ENCODE results near the gene CEBPG.

The CEBPG gene

DNA sequence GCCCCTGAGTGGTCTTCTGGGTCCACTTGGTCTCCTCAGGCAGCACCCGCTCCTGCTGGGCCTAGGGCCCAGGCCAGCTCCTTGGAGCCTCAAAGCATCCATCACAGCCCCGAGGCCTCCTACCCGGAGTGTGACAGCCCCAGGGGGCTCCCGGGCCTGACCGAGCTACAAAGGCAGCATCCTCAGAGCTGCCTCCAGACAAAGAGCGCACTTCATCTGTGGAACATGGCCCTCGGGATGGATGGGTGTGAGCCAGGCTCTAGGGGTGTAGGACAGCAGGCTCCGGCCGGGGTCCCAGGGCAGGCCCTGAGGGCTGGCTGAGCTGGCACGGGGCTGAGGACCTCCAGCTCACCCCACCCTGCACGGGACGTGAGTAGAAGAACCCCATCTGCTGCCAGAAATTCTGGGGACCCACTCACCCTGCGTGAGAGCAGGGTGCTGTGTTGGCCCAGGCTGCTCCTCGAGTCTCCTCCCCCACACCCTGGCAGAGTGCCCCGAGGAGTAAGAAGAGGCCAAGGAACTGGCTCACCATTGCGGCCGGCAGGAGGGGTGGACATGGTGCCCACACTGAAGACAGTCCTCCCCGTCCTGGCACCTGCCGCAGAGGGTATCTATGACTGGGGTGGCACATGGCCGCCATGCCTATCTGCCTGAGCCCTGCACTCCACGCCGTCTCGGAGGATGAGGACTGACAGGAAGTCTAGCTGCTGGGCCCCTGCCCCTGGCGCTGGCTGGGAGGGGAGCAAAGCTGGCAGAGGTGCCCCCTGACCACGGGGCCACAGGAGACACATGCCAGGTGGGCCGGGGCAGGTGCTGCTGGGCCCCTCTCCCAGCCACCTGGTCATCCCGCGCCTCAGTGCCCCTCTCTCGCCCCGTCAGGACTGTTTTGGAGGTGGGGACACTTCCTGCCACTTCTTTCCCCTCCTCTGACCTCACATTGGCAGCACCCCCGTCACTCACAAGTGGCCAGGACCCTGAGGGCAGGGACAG is 22.3 kb downstream of the CEBPG start:
- no peak for DNase-seq (ENCODE audit: low spot score)

DNA sequence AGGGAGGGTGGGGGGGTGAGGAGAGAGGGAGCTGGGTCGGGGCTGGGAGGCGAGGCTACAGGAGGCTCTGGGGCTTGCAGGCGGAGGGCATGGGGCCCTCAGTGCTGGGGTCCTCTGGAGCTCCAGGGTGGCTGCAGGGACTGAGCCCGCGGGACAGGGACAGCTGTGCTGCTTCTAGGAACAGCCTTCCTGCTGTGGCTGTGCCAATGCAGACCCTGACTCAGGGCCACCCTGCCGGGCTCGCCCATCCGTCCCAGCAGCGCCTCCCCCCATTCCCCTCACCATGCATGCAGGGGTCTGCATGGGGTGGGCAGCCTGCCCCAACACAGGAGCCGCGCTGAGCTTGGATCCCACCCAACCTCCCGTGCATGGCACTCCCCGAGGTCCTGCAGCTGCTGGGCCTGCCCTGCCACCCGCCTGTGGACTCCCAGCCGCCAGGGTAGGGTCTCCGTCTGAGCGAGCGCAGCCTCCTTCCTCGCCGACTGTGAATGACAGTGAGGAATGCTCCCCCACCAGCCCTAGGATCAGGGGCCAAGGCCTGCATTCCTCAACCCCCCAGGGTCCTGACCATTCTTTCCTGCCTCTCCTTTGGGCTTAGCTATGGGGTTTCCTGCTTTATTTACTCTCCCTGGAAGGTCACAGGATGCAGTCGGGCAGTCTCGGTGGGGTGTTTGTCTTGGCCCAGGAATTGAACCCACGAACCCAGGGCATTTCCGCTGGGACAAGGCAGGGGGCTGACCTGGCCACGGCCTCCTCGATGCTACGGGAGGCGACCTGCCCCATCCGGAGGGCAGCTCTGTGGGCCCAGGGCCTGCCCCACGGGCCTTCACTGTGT is 23.4 kb downstream of the CEBPG start:
- no peak for DNase-seq (ENCODE audit: low spot score)

- DNase-seq (ENCODE audit: low spot score), result no peak
Measured at GRCh38 chr19:33397536-33398360, 24.2 kb downstream of the CEBPG start.

GRCh38 chr19:33398361-33399060 is 25.0 kb downstream of the CEBPG start:
- no peak for DNase-seq (ENCODE audit: low spot score)

GRCh38 chr19:33399081-33399744 is 25.7 kb downstream of the CEBPG start:
- DNase-seq (ENCODE audit: low spot score), result no peak

GRCh38 chr19:33399745-33400681 is 26.5 kb downstream of the CEBPG start:
- no peak for DNase-seq (ENCODE audit: low spot score)

DNA sequence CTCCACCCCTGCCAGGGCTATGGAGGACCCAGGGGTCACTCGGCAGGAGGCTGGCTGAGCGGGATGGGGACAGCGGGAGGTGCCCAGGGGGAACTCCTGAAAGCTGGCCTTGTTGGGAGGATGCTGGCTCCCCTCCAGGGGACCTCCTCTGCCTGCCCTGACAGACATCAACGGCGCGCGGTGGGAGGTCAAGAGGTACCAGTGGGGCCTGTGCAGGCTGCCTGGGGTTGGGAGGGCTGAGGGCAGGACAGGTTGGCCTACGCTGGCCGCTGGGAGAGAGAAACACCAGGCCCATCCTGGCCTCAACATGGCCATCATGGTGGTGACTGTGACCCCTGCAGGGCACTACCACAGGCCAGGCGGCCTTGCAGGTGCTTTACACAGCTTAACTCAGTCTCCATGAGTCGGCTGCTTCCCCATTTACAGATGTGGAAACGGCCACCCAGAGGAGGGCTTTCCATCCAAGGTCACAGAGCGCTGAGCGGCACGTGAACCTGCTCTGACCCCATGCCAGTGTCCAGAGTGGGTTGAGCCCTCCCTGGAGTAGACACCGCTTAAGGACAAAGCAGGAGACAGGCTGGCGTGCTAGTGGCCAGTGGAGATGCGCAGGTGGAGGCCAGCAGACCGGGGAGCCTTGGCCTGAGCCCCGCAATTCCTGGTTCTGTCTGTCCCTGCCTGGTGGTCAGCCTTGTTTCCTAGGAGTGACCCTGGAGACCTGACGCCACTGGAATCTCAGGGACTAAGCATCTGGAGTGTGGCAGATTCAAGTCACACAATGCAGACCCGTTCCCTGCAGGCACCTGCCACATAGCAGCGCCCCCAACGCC is 27.6 kb downstream of the CEBPG start:
- DNase-seq (ENCODE audit: low spot score), result no peak

DNA sequence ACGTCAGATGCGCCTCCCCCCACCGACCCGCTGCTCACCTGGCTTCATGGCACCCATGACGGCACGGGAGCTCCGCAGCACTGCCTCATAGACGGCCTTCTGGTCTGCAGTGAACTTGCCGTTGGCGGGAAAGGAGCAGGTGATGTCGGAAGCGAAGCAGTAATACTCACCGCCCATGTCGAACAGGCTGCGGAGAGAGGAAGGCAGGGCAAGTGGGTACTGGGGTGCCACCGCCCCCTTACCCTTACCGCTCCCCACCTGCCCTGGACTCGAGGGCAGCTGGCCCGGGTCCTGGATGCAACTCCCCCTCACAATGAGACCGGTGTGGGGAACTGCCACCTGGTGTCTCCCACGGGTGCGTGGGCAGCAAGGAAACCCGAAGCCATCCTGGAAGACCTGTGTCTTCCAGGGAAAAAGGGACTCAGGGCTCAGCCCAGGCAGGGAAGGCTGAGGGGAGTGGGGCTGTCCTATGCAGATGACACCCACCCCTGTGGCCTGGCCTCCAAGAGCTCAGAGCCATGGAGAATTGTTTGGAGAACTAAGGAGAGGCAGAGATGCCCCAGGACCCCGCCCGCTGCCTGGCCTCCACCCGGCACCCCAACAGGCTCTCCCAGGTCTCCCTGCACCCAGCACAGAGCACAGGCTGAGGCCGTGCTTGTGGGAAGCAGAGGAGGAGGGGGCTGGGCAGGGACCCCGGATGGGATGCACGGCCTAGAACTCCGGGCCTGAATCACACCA is 28.3 kb downstream of the CEBPG start:
- DNase-seq (ENCODE audit: low spot score), result no peak

GRCh38 chr19:33402421-33403220 is 29.1 kb downstream of the CEBPG start:
- no peak for DNase-seq (ENCODE audit: low spot score)

DNA sequence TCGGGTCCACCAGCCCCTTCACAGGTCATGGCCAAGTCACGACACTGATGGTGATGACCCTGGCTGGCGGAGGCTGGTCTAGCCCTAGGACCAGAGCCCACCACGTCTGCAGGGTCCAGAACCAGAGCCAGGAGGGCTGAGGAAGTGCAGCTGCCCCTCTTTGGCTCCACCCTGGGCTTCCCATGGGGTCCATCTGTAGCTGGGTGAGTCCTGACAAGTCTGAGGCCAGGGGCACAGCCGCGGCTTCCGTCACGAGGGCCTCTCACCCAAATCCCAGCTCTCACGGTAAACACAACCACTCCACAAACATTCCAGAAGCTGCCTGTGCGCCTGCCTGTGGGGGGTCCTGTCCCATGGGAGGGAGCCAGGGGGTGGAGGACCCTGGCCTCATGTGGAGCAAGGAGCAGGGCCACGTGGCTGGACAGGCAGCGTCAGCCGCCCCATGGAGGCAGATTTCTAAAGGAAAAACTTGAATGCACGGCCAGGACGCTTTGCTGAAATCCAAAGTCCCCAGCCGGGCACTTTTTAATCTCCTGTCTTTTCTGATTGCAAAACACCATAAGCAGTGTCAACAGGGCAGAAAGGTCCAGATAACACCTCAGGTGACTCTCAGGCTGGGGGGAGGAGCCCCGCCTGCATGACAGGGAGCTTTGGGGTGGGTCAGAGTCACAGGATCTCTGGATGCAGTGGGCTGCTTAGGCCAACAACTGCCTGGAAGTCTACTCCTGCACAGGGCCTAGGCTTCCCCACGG is 29.9 kb downstream of the CEBPG start:
- DNase-seq (ENCODE audit: low spot score), result no peak

- no peak for DNase-seq (ENCODE audit: low spot score)
Measured at GRCh38 chr19:33403973-33404304, 30.4 kb downstream of the CEBPG start.

DNA sequence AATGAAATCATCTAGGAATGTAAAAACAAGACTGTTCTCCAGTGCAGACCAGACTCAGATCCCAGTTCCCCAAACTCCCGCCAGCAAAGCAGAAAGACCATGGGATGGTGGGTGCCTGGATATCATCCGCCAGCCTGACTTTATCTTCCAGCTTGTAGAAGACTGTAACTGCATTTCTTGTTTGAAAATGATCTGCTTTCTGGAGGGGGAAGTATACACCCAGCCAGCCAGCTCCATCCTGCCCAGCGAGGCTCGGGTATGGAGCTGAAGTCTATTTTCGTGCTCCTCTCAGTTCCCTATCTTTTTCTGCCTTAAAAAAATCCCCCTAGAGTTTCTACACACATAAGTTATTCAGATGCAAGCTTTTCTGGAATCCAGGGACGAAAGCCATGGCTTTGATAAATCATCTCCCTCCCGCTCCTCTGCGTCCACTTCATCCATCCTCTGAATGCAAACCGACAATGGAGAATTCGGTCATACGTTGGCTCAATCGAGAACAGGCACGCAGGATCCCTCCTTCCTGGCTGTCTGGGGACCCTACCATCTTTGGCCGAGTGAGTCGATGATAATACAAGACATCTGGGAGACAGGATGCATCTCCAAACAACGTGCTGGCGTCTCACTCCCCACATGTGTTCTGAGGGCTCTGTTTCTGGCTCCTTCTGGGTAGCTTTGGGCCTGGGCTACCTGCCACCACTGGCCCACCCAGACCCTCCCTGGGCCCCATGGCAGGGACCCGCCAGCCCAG is 31.2 kb downstream of the CEBPG start:
- DNase-seq (ENCODE audit: low spot score), result no peak

- DNase-seq (ENCODE audit: low spot score), result no peak
Measured at GRCh38 chr19:33405254-33405552, 31.7 kb downstream of the CEBPG start.

DNA sequence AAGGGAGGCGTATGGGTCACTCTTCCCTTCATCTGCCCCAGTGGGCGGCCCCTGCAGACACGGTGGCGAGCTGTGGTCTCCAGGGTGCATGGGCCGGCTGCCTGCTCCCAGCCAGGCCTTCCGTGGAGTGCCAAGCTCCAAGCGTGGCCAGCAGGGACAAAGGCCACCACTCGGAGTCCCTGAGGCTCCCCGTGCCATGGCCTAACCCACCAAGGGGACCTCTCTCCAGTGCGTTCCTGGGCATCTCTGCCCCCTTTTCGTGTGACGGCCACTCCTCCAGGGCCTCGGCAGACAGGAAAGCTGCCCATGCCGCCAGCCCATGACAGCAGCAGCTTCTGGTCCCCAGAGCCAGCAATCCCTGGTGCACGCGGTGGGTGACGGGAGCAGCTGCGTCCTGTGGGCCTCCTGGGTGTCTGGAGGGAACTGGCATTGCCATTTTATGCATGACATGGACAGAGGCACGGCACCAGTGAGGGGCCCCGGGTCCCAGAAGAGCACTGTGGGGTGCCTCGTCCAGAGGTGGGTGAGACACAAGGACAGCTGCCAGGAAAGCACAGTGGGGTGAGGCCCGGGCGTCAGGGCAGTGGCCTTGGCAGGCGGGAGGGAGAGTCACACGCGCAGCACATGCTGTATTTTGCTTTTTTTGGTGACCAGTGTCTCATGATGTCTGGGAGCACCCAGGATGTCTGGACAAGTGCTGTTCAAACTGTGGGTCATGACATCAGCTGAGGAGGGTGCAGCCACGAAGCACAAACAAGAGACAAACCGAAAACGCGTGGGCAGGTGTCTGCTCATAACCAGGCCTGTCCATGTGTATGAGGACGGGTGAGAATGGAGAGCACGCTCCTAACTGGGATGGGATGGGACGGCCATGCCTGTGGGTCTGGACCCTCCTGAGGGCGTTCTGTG is 32.3 kb downstream of the CEBPG start:
- DNase-seq (ENCODE audit: low spot score), result no peak

DNA sequence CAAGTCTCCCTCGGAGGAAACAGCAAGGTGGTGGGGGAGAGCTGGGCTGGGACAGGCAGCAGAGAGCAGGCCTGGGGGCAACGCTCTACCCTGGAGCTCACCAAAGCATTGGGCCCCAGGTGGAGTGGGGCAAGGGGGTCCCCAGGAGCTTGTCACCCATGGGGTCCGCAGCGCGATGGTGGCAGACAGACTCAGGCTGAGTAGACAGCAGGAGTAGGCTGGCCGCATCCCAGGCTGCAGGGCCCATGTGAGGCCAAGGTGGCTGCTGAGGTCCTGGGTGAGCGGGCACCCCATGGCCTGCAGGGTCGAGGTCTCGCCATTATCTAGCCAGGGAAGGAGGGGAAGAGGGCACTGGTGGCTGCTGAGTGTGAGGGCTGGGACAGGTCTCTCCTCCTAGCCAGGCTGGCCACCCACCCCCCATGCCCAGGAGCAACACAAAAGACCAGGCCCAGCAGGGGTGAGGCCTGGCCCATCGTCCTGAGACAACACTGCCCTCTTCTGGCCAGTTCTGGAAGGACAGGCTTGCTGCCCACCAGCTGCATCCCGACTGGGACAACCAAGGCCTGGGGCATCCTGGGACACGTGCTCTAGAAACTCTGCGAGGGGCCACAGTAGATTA is 33.1 kb downstream of the CEBPG start:
- peak; percentile 47 for DNase-seq (ENCODE audit: low spot score)
